Astrocyte (in vitro differentiated cells and primary cell): Measurements from ENCODE around the gene CLN5. TPM values are rescaled to one million over a fixed set of nuclear protein-coding genes. Genes with fewer than 3 reads are reported as not detected.
A peak's percentile ranks its signal among the peaks of the same experiment; 100 is the strongest.
"Not testable (repeated sequence)": the region's sequence is repeated elsewhere in the genome, so short reads cannot be mapped to it uniquely, and the experiment has no call there.

Source experiments
- DNase-seq: peaks from one replicate; pipeline ENCODE4 v3.0.0-alpha.2; 2010; ENCODE audit warnings: low read depth
- FAIRE-seq: peaks from 2 replicates; lab custom pipeline; 2011; peaks lifted over from hg19 to GRCh38; lab: Jason Lieb, UNC
- H2AFZ ChIP-seq: 2 replicates; pipeline ENCODE4 v1.6.0; 2012; ENCODE audit warnings: low read depth, low read length, inconsistent platforms
- H3K27ac ChIP-seq: 2 replicates; pipeline ENCODE4 v1.5.1; 2011; ENCODE audit warnings: low read depth, low read length, inconsistent platforms
- H3K27me3 ChIP-seq: 2 replicates; pipeline ENCODE4 v1.6.0; 2011; ENCODE audit warnings: low read length, inconsistent platforms; ENCODE audit not compliant: insufficient read depth
- H3K36me3 ChIP-seq: 2 replicates; pipeline ENCODE4 v1.5.1; 2011; ENCODE audit warnings: low read length, inconsistent platforms; ENCODE audit not compliant: insufficient read depth
- H3K4me1 ChIP-seq: 2 replicates; pipeline ENCODE4 v1.5.1; 2011; ENCODE audit warnings: low read length, inconsistent platforms; ENCODE audit not compliant: insufficient read depth
- H3K4me2 ChIP-seq: 2 replicates; pipeline ENCODE4 v1.6.0; 2012; ENCODE audit warnings: low read length, inconsistent platforms
- H3K4me3 ChIP-seq: 2 replicates; pipeline ENCODE4 v1.5.1; 2011; ENCODE audit warnings: low read depth, mild to moderate bottlenecking, low read length, inconsistent platforms; ENCODE audit not compliant: insufficient read depth
- H3K79me2 ChIP-seq: 2 replicates; pipeline ENCODE4 v1.6.0; 2012; ENCODE audit warnings: mild to moderate bottlenecking, low read length, inconsistent platforms; ENCODE audit not compliant: insufficient read depth
- H3K9ac ChIP-seq: 2 replicates; pipeline ENCODE4 v1.6.0; 2012; ENCODE audit warnings: mild to moderate bottlenecking, low read length, inconsistent platforms
- H3K9me3 ChIP-seq: 2 replicates; pipeline ENCODE4 v1.5.1; 2012; ENCODE audit warnings: low read depth, mild to moderate bottlenecking, low read length, inconsistent platforms; ENCODE audit not compliant: insufficient read depth
- H4K20me1 ChIP-seq: 2 replicates; pipeline ENCODE4 v1.6.0; 2012; ENCODE audit warnings: low read length, inconsistent platforms; ENCODE audit not compliant: insufficient read depth
- H3K27ac Mint-ChIP-seq: one replicate; pipeline ENCODE4 v1.8.0; 2021; ENCODE audit warnings: mild to moderate bottlenecking, mixed read lengths; ENCODE audit not compliant: unreplicated experiment
- H3K27me3 Mint-ChIP-seq: one replicate; pipeline ENCODE4 v1.8.0; 2021; ENCODE audit warnings: low read depth, mixed read lengths; ENCODE audit not compliant: unreplicated experiment
- H3K36me3 Mint-ChIP-seq: one replicate; pipeline ENCODE4 v1.8.0; 2021; ENCODE audit warnings: low read depth, mixed read lengths; ENCODE audit not compliant: unreplicated experiment
- H3K4me1 Mint-ChIP-seq: one replicate; pipeline ENCODE4 v1.8.0; 2021; ENCODE audit warnings: low read depth, mixed read lengths; ENCODE audit not compliant: unreplicated experiment
- H3K4me3 Mint-ChIP-seq: one replicate; pipeline ENCODE4 v1.8.0; 2021; ENCODE audit warnings: mild to moderate bottlenecking, moderate library complexity, mixed read lengths; ENCODE audit not compliant: unreplicated experiment
- H3K9me3 Mint-ChIP-seq: one replicate; pipeline ENCODE4 v1.8.0; 2021; ENCODE audit warnings: mild to moderate bottlenecking, mixed read lengths; ENCODE audit not compliant: unreplicated experiment
- EZH2 ChIP-seq: IDR thresholded peaks from 2 replicates; pipeline ENCODE4 v1.6.1; 2012; ENCODE audit warnings: mild to moderate bottlenecking, low read length, inconsistent platforms; ENCODE audit not compliant: insufficient read depth
- total RNA-seq: library from RNA; stranded (reverse); gene quantifications from 2 replicates; pipeline ENCODE4 v1.2.1, GENCODE V29; 2021
- TF ChIP-seq, protein P1 (sequence below): IDR thresholded peaks from 2 replicates; pipeline ENCODE4 v1.5.1; 2011; ENCODE audit warnings: low read depth, mild to moderate bottlenecking, inconsistent platforms, low read length, moderate library complexity; ENCODE audit not compliant: insufficient read depth

CLN5 gene
- total RNA-seq, 1 donor from 2014 or later, result 32.9 TPM

DNA sequence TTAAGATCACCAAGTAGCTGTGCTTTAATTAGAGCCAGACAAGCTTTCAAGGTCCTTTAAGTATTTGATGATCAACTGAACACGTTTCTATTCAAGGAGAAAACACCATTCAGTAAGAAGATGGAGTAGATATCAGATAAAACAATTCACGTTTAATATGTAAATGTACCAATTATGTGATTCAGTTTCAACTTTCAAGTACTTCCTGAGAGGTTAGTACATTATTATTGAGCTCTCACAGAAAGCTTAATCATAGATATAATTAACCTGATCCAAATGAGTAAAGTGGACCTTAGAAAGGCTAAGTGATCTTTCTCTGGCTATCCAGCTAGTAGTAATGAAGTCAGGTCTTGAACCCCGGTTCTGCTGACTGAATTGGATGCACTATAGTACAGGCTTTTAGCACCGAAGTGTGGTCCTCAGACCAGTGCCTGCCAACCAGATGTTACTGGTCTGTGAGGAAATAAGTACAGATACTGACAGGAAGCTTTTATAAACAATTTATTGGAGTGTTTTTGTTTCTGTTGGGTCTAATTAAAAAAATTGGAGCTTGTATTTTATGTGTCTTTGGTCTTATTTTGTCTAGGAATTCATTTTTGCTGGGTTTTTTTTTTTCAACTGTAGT, 10.2 kb downstream of the CLN5 start:
- Mint-ChIP-seq H3K27me3 (no peaks in the 10 kb centered on the region), H3K27ac (no peak overlapping the region), H3K4me3 (no peak overlapping the region), H3K4me1 (no peaks in the 10 kb centered on the region), H3K9me3 (no peaks in the 10 kb centered on the region), H3K36me3 (peaks cover 6% of the 10 kb centered on the region)
- Histone ChIP-seq H3K36me3 (peaks cover 27% of the 10 kb centered on the region), H3K9me3 (no peaks in the 10 kb centered on the region), H3K79me2 (peaks cover 11% of the 10 kb centered on the region), H3K27me3 (no peaks in the 10 kb centered on the region), H3K4me2 (no peak overlapping the region), H3K4me1 (no peaks in the 10 kb centered on the region), H3K4me3 (no peak overlapping the region), H3K9ac (no peak overlapping the region), H3K27ac (no peak overlapping the region), H2AFZ (no peak overlapping the region), H4K20me1 (peaks cover 38% of the 10 kb centered on the region)
- DNase-seq (no peak), FAIRE-seq (no peak)
- TF ChIP-seq, protein P1, sequence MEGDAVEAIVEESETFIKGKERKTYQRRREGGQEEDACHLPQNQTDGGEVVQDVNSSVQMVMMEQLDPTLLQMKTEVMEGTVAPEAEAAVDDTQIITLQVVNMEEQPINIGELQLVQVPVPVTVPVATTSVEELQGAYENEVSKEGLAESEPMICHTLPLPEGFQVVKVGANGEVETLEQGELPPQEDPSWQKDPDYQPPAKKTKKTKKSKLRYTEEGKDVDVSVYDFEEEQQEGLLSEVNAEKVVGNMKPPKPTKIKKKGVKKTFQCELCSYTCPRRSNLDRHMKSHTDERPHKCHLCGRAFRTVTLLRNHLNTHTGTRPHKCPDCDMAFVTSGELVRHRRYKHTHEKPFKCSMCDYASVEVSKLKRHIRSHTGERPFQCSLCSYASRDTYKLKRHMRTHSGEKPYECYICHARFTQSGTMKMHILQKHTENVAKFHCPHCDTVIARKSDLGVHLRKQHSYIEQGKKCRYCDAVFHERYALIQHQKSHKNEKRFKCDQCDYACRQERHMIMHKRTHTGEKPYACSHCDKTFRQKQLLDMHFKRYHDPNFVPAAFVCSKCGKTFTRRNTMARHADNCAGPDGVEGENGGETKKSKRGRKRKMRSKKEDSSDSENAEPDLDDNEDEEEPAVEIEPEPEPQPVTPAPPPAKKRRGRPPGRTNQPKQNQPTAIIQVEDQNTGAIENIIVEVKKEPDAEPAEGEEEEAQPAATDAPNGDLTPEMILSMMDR, result no peak
- TF ChIP-seq EZH2, result no peak

DNA sequence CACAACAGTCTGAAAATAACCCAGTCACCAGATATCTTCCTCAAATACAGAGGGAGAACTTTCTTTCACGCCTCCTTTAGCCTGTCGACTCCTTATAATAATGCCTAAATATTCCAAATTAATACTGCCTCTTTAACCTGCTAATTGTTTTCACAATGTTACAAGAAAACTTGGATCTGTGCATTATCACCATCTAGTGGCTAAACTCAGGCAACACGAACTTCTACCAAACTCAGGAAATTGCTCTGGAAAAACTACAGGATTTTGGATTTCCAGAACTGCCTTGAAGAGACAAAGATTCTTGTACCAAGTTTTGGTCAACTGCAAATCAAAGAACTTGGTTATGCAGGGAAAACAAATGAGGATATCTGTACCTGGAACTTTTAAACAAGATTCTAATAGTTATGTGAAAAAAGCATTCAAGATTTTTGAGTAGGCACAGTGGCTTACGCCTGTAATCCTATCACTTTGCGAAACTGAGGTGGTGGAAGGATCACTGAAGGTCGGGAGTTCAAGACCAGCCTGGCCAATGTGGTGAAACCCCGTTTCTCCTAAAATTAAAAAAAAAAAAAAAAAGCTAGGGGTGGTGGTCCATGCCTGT, 10.8 kb downstream of the CLN5 start:
- peak; percentile 69 for FAIRE-seq
- Histone ChIP-seq H3K9ac (no peak overlapping the region), H3K4me2 (no peak overlapping the region), H3K9me3 (no peaks in the 10 kb centered on the region), H3K4me3 (no peak overlapping the region), H3K79me2 (peaks cover 15% of the 10 kb centered on the region), H4K20me1 (peaks cover 43% of the 10 kb centered on the region), H2AFZ (no peak overlapping the region), H3K27ac (no peak overlapping the region), H3K36me3 (peaks cover 32% of the 10 kb centered on the region), H3K4me1 (no peaks in the 10 kb centered on the region), H3K27me3 (no peaks in the 10 kb centered on the region)
- Mint-ChIP-seq H3K27me3 (no peaks in the 10 kb centered on the region), H3K4me3 (no peak overlapping the region), H3K4me1 (no peaks in the 10 kb centered on the region), H3K9me3 (no peaks in the 10 kb centered on the region), H3K36me3 (peaks cover 6% of the 10 kb centered on the region), H3K27ac (no peak overlapping the region)
- no peak for TF ChIP-seq EZH2
- TF ChIP-seq, protein P1, result peak; percentile 85
- no peak for DNase-seq

DNA sequence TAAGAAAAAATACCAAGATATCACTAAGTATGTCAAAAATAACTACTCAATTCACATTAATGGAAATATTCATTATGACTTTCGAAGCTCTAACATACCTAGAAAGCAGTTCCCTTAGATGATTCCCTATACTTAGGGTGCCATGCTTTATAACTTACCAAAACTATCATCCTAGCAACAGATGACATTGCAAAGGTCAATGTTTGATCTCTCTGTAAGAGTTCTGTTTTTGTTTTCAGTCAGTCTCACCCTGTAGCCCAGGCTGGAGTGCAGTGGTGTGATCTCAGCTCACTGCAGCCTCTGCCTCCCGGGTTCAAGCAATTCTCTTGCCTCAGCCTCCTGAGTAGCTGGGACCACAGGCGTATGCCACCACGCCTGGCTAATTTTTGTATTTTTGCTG, 16.5 kb downstream of the CLN5 start:
- peaks cover 10% of the 10 kb centered on the region for H3K36me3 Mint-ChIP-seq
- not testable (repeated sequence) for FAIRE-seq, H3K4me1 Mint-ChIP-seq, H3K4me3 ChIP-seq, H3K9me3 ChIP-seq, H3K27me3 Mint-ChIP-seq, H3K27ac Mint-ChIP-seq, H3K27ac ChIP-seq, H3K9me3 Mint-ChIP-seq, H3K4me3 Mint-ChIP-seq, DNase-seq, H3K4me1 ChIP-seq, H3K9ac ChIP-seq, H3K27me3 ChIP-seq, H2AFZ ChIP-seq, H3K4me2 ChIP-seq
- Histone ChIP-seq H3K36me3 (peaks cover 24% of the 10 kb centered on the region), H3K79me2 (peaks cover 36% of the 10 kb centered on the region), H4K20me1 (peaks cover 54% of the 10 kb centered on the region)
